ENCODE data around the gene SLC6A19.

SLC6A19 gene

GRCh38 chr5:1218351-1219080 is 17.1 kb downstream of the SLC6A19 start:
- TF ChIP-seq ZNF274 (IDR thresholded peaks at IDR 0.05; ENCODE audit: low read depth, low read length) = no peak
- no peak overlapping the region for H3K4me3 ChIP-seq (ENCODE audit: low read length)

GRCh38 chr5:1219098-1219767 is 17.8 kb downstream of the SLC6A19 start:
- TF ChIP-seq ZNF274 (IDR thresholded peaks at IDR 0.05; ENCODE audit: low read depth, low read length) = no peak
- no peak overlapping the region for H3K4me3 ChIP-seq (ENCODE audit: low read length)

DNA sequence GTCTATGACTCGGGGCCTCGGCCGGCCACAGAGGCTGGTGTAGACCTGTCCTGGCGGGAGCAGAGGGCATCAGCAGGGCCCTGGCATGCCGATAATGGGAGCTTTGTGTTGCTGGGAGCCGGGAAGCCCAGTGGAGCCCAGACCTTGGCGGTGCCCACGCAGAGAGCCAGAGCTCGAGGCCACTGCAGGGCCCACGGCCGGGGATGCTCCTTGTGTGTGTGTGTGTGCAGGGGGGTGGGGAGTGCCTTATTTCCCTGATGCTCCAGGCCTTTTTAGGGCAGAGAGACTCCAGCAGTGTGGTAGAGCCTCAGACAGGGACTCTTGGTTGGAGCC is 18.3 kb downstream of the SLC6A19 start:
- H3K4me3 ChIP-seq (ENCODE audit: low read length) = no peak overlapping the region
- no peak for TF ChIP-seq ZNF274 (IDR thresholded peaks at IDR 0.05; ENCODE audit: low read depth, low read length)

GRCh38 chr5:1220351-1220750 is 19.0 kb downstream of the SLC6A19 start:
- no peak overlapping the region for H3K4me3 ChIP-seq (ENCODE audit: low read length)
- no peak for TF ChIP-seq ZNF274 (IDR thresholded peaks at IDR 0.05; ENCODE audit: low read depth, low read length)

GRCh38 chr5:1220831-1221230 is 19.4 kb downstream of the SLC6A19 start:
- TF ChIP-seq ZNF274 (IDR thresholded peaks at IDR 0.05; ENCODE audit: low read depth, low read length) = no peak
- no peak overlapping the region for H3K4me3 ChIP-seq (ENCODE audit: low read length)

- H3K4me3 ChIP-seq (ENCODE audit: low read length) = no peak overlapping the region
- TF ChIP-seq ZNF274 (IDR thresholded peaks at IDR 0.05; ENCODE audit: low read depth, low read length) = no peak
Measured at GRCh38 chr5:1221721-1222120, 20.3 kb downstream of the SLC6A19 start.

DNA sequence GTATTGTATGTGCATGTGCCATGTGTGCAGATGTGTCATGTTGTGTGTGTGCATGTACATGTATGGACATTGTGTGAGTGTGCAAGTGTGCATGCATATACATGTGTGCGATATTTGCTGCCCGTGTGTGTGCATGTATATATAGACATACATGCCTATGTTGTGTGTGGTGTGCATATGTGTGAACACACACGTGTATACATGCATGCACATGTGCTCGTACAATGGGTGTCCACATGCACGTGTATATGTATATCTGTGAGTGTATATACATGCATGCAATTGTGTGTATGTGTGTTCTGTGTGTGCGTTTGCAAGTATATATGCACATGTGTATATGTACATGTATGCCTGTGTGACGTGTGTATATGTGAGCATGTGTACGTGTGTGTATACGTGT is 20.8 kb downstream of the SLC6A19 start:
- TF ChIP-seq ZNF274 (IDR thresholded peaks at IDR 0.05; ENCODE audit: low read depth, low read length) = no peak

GRCh38 chr5:1222621-1223277 is 21.4 kb downstream of the SLC6A19 start:
- H3K4me3 ChIP-seq (ENCODE audit: low read length) = no peak overlapping the region
- no peak for TF ChIP-seq ZNF274 (IDR thresholded peaks at IDR 0.05; ENCODE audit: low read depth, low read length)

More for the DNA sequence above, 20.8 kb downstream of the SLC6A19 start:
- no peak overlapping the region for H3K4me3 ChIP-seq (ENCODE audit: low read length)

DNA sequence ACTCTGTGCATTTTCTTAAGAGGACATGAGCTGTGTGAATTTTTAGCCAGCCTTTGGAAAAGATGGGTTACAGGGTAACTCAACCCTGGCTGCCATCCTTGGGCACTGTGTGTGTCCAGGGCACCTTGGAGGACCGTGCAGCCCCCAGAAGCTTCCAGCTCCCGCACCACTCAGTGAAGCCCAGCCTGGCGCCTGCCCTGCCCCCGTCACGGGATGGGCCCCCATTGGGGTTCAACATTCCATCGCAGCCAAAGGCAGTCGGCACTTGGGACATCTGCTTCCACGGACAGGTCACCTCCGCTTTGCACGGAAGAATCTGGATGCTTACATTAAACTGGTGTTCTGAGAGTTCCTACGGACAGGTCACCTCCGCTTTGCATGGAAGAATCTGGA is 21.9 kb downstream of the SLC6A19 start:
- TF ChIP-seq ZNF274 (IDR thresholded peaks at IDR 0.05; ENCODE audit: low read depth, low read length) = no peak
- no peak overlapping the region for H3K4me3 ChIP-seq (ENCODE audit: low read length)

- no peak for TF ChIP-seq ZNF274 (IDR thresholded peaks at IDR 0.05; ENCODE audit: low read depth, low read length)
- H3K4me3 ChIP-seq (ENCODE audit: low read length) = no peak overlapping the region
Measured at GRCh38 chr5:1224631-1225030, 23.2 kb downstream of the SLC6A19 start.

DNA sequence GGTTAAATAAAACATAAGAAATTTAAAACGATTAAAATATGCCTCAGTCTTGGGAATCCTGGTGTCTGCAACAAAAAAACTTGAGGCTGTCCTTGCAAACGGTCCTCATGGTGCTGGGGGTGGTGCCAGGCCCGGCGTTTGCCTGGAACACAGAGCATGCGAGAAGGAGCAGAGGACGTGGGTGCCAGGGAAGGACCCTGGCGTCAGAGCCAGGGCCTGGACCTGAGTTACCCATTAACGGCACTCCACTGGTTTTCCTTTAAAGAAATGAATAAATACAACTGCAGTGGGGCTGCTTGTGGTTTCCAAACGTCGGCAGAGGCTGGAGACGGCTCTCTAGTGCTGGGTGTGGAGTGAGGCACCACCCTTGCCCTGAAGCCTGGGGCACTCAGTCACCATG is 23.7 kb downstream of the SLC6A19 start, which contains the start of gene SLC6A18:
SLC6A18 (plus strand) TSS at position 301 of the 400 bp plus-strand sequence; CDS start at position 398, 97 bp downstream.
- TF ChIP-seq ZNF274 (IDR thresholded peaks at IDR 0.05; ENCODE audit: low read depth, low read length) = no peak
- no peak within 1 kb of the TSS for H3K4me3 ChIP-seq (ENCODE audit: low read length)

DNA sequence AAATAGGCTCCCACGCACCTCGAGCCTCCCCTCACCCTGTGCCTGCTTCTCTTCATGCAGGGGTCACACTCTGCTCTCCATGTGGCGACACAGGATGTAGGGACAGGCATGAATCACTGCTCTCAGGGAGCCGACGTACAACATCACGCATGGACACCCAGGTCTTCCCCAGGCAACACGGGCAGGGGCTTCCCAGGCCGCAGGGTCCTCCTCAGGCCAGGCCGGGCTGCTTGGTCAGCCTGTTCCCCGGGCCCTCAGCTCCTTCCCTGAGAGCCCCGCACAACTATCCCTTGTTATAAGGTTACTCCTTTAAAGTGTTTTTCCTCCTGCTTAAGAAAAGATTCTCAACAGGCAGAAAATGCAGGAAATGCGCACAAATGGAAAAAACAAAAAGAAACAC is 24.8 kb downstream of the SLC6A19 start:
- TF ChIP-seq ZNF274 (IDR thresholded peaks at IDR 0.05; ENCODE audit: low read depth, low read length) = no peak
- no peak overlapping the region for H3K4me3 ChIP-seq (ENCODE audit: low read length)

DNA sequence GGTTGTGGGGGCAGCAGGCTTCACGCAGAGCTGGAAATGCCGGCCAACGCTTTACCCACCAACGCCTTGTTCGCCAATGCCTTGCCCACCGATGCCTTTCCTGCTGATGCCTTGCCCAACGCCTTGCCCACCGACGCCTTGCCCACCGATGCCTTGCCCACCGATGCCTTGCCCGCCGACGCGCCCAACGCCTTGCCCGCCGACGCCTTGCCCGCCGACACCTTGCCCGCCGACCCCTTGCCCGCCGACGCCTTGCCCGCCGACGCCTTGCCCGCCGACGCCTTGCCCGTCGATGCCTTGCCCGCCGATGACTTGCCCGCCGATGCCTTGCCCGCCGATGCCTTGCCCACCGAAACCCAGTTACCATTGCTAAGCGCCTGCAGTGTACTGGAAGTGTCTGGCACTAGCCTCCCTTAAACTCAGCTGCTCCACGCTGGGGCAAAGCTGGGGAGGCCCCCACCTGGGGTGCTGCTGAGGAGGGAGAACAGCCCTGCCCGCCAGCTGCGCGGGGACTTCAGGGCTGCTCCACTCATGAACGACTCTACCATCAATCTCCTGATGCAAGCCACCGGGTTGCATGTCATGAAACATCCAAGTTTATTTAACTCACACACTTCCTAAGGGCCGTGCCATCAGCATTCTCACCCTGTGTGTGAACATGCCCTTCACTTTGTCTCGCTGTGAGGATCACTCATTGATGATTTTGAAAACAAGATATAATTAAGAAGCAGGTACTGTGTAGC is 25.6 kb downstream of the SLC6A19 start:
- no peak for TF ChIP-seq ZNF274 (IDR thresholded peaks at IDR 0.05; ENCODE audit: low read depth, low read length)

GRCh38 chr5:1227667-1228066 is 26.3 kb downstream of the SLC6A19 start:
- TF ChIP-seq ZNF274 (IDR thresholded peaks at IDR 0.05; ENCODE audit: low read depth, low read length) = no peak
- H3K4me3 ChIP-seq (ENCODE audit: low read length) = no peak overlapping the region

More for the DNA sequence above, 25.6 kb downstream of the SLC6A19 start:
- H3K4me3 ChIP-seq (ENCODE audit: low read length) = no peak overlapping the region

Measured in GM08714 (cell line).